ENCODE results near the gene CALY.

- no peak for TF ChIP-seq POLR2A (IDR thresholded peaks at IDR 0.05)
- no peak for TF ChIP-seq CTCF (IDR thresholded peaks at IDR 0.05)
Measured at GRCh38 chr10:133274751-133275683, 61.7 kb downstream of the CALY start.
